CD4-positive, alpha-beta T cell treated with Interleukin-12 subunit alpha and Interleukin-12 subunit beta, for 1 hour (primary cell): ENCODE data around the gene SENP2.
"Not testable (repeated sequence)": the region's sequence is repeated elsewhere in the genome, so short reads cannot be mapped to it uniquely, and the experiment has no call there.

Experiments used
- DNase-seq: peaks from one replicate; pipeline ENCODE4 v3.0.0-alpha.2; 2020

The SENP2 gene

GRCh38 chr3:185585859-185586685, at the start of gene SENP2:
SENP2 (plus strand) TSS chr3:185586295; CDS start chr3:185586414, 119 bp downstream.
- peak; percentile 100 for DNase-seq

DNA sequence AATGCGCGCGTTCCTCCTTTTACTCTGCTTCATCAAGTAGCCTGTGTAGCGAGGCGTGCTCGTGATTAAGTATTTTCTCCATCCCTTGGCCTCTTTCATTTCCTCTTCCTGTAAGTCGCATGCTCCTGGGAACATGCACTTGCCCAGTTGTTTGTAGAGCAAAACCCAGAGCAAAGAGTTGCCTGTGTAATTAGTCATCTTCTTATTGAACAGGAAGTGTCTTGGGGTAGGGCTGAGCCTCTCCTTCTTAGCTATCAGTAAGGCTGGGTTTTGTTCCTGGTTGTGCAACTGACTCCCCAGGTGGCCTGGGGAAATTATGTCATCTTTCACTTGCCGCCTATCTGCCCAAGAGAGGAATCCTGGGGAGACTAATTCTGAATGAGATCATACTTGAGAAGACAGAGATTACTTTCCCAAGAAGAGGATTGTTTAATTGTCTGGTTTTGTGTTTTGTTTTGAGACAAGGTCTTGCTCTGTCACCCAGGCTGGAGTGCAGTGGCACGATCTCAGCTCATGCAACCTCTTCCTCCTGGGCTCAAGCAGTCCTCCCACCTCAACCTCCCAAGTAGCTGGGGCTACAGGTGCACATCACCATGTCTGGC, 48.6 kb upstream of the SENP2 start:
- DNase-seq: peak; percentile 18

- DNase-seq: no peak
These were observed 46.2 kb upstream of the SENP2 start for GRCh38 chr3:185539934-185540333.

DNA sequence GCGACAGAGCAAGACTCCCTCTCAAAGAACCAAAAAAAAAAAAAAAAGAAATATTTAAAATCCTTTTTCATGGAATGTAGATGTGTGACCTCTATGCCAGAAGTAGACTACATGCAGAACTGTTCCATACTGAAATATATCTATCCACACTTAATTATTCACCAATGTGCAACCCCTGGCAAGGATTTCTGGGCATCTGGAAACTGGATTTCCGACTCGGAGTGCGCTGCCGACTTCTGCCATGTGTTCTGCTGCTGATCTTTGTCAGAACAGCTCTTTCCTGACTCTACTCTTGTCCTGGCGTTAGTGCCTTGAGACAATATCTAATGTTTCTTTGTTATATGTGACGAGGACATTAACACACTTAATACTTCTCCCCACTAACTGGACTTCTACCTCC, 45.4 kb upstream of the SENP2 start:
- no peak for DNase-seq

DNA sequence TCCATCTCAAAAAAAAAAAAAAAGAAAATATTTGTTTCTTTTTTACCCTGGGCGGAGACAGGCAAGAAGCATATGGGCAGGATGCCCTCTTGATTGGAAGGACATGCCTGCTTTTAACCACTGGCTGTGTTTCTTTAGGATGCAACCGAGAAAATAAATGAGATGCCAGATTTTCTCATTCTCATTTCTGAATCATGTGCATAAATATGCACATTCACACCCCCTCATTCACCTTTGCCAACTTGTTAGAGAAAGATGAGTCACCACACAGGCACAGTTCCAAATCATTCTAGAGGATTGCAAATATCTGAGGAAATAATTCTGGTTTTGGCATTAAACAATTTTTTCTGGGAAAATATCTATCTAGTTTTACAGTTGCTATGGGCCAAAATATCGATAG, 37.0 kb upstream of the SENP2 start:
- DNase-seq: no peak

DNA sequence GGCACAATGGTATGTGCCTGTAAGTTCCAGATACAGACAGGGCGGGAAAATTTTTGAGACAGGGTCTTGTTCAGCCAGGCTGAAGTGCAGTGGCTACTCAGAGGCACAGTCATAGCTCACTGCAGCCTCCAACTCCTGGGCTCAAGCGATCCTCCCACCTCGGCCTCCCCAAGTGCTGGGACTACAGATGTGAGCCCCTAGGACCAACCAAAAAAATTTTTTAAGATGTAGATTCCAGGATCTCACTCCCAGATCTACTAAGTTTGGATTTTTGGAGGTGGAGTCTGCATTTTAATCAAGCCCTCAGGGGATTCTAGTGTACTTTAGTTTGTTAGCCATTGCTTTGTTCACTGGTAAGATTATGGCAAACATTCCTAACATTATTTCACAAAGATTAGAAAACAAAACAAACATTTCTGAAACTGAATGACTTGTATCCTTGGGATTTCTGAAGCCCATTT, 36.4 kb upstream of the SENP2 start:
- no peak for DNase-seq

DNA sequence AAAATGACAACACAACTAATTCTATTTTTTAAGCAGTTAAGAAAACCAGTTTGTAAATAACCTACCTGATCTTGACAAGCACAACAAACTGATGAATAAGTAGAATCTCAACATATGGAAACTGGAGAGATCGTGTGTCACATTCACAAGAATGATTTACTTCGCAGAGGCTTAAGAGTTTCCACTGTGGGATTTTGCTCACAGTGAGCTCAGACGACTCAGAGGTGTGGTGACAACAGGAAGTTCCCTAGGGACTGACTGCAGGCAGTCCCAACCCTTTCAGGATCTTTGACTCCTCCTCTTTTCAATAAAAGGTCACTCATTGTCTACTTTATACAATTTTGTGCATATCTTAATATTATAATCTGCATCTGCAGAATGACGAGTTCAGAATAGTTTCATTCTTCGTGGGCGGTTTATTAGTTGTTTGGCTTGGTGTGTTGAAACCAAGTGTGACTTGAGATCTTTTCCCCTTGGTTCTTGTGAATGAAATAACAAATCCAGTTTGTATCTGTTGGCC, 33.7 kb upstream of the SENP2 start, which contains the start of gene LIPH:
LIPH (minus strand) TSS at position 231 of the 520 bp plus-strand sequence; CDS start at position 114, 117 bp downstream.
- DNase-seq: no peak

- no peak for DNase-seq
These were observed 31.0 kb upstream of the SENP2 start for GRCh38 chr3:185555101-185555501.

GRCh38 chr3:185555860-185556347, 30.2 kb upstream of the SENP2 start:
- DNase-seq: no peak

DNA sequence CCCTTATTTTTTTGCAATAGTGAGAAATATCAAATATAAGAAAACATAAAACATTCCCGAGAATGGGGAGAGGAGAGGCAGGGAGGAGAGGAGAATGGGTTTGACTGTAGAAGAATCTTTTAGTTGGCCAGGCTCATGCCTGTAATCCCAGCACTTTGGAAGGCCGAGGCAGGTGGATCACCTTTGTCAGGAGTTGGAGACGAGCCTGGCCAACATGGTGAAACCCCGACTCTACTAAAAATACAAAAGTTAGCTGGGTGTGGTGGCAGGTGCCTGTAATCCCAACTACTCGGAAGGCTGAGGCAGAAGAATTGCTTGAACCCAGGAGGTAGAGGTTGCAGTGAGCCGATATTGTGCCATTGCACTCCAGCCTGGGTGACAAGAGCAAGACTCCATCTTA, 29.5 kb upstream of the SENP2 start:
- not testable (repeated sequence) for DNase-seq

DNA sequence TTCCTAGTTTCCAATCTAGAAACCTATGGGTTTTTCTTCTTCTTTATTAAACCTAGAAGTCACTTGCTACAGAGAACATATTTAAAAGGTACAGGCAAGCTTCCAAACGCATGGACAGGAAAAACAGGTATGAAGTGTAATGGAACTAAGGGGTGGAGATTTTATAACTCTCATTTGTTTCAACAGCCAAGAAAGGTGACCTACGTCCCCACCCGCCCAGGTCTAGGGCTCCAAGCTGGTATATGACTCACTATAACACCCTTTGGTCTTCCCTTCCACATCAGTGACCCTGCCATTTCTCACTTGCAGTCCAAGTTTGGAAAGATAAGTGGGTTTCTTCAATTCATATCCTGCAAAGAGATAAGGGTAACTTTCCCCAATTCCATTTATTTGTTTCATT, 27.7 kb upstream of the SENP2 start:
- no peak for DNase-seq

GRCh38 chr3:185559706-185560090, 26.4 kb upstream of the SENP2 start:
- no peak for DNase-seq

GRCh38 chr3:185560676-185561075, 25.4 kb upstream of the SENP2 start:
- no peak for DNase-seq

GRCh38 chr3:185561374-185561943, 24.6 kb upstream of the SENP2 start:
- DNase-seq: no peak

DNA sequence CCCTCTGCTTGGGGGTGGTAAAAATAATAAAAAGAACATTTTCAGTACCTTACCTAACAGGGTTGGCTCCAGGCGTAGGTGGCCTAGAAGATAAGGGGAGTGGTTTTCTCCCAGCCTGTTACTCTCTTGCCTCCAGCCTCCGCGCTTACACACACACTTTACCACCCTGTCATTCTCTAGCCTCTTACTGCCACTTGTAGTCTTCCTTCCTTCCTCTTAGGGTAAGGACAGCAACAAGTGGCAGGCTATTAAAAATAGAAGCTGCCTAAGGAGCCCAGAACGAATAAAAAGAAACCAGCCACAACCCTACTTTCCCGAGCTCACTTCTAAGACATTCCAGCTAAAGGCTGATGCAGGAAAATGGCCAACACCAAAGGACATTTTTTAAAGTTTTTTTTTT, 24.1 kb upstream of the SENP2 start:
- no peak for DNase-seq

- DNase-seq: no peak
These were observed 13.9 kb upstream of the SENP2 start for GRCh38 chr3:185572183-185572582.

DNA sequence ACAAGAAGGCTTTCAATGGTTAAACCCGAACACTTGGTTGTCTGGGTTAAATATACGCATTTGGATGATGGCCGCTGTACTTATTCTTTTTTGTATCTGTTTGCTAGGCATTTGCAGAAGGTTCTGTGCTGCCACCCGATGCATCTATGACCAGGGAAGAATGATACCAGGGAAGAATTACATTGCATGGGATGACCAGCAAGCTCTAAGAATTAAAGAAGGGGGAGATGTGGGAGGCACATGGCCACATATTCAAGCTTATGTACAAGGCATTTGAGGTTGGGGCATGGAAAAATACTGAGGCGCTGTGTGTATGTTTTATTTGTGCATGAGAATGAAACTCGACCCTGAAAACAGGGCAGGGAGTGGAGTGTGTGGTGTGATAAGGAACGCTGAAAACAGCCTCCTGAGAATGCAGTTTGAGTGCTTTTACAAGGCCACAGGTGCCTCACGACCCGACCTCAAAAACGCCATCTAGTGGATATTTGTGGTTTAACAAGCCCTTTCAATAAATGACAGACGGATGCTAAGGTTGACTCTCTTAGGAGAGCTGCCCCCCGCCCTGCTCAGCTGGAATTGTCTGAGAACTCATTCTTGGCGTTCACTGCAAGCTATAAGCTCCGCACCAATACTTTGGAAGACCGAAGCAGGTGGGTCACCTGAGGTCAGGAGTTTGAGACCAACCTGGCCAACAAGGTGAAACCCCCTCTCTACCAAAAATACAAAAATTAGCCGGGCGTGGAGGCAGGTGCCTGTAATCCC, 10.8 kb upstream of the SENP2 start:
- peak; percentile 78 for DNase-seq

- no peak for DNase-seq
These were observed 3.9 kb upstream of the SENP2 start for GRCh38 chr3:185582236-185582635.

- DNase-seq: peak; percentile 64
These were observed 3.2 kb upstream of the SENP2 start for GRCh38 chr3:185582871-185583270.

GRCh38 chr3:185583925-185584324, 2.2 kb upstream of the SENP2 start:
- no peak for DNase-seq

DNA sequence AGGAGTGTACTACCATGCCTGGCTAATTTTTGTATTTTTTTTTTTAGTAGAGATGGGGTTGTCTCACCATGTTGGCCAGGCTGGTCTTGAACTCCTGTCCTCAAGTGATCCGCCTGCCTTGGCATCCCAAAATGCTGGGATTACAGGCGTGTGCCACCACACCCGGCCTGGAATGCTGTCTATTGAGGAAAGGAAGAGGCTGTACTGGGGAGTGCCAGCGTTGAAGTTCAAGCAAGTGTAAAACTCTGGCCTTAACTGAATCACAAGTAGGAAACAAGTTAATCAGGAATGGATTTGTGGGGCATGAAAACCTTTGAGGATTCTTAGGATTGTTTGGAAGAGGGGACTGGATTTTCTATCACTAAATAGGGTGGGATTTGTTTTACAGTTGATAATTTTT, 1.4 kb upstream of the SENP2 start:
- no peak for DNase-seq

DNA sequence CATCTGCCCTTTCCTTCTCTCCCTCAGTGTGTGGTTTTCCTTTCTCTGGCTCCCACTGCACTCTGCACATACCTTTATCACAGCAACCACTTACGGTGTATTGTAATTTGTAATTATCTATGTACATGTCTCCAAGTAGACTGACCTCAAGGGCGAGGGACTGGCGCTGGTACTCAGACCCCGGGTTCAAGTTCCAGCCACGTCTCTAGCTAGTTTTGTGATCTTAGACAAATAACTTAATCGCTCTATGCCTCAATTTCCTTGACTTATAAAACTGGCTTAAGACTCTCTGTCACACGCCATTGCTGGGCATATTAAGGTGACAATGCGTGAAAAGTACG, 607 bp upstream of the SENP2 start:
- no peak for DNase-seq

DNA sequence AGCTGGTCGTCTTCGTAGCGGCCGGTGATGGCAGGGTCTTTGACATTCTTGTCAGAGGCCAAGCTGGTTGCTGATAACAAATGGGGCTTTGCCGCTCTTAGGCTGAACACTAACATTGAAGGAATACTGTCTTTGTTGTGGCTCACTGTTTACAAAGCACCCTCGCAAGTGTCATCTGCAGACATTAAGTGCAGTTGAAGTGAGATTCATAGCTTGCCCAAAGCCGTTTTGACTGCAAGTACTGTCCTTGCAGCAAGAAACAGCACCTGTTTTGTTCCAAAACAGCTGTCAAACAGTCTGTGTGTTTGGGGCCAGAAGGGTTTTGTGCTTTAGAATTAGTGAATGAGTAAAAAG, 568 bp downstream of the SENP2 start:
- DNase-seq: no peak
